Left lung (tissue), 10 donors: ENCODE results near the gene KCNJ16. TPM values are rescaled to one million over a fixed set of nuclear protein-coding genes. Genes with fewer than 3 reads are reported as not detected.

Source experiments
- ATAC-seq: fragments of 200-7000 bp; cut with Tn5 transposase; one replicate; pipeline ENCODE4 v1.9.1; 2020; ENCODE audit warnings: moderate library complexity
- DNase-seq, 4 donors: peaks; one replicate each; pipeline ENCODE4 v3.0.0-alpha.2; 2013 to 2020
- H3K27ac ChIP-seq, 2 donors: fragments of 200-600 bp; sonication (generic) in 1 of 2; one replicate each; pipeline versions ENCODE4 v1.5.0 to v1.8.0; 2020 to 2021
- H3K27me3 ChIP-seq, 2 donors: fragments of 200-600 bp; sonication (generic) in 1 of 2; one replicate each; pipeline versions ENCODE4 v1.5.0 to v1.8.0; 2020 to 2021
- H3K36me3 ChIP-seq, 2 donors: fragments of 200-600 bp; sonication (generic) in 1 of 2; one replicate each; pipeline versions ENCODE4 v1.5.0 to v1.8.0; 2020 to 2021
- H3K4me1 ChIP-seq, 2 donors: fragments of 200-600 bp; one replicate each; pipeline ENCODE4 v1.8.0; 2021
- H3K4me3 ChIP-seq, 2 donors: fragments of 200-600 bp; sonication (generic) in 1 of 2; one replicate each; pipeline versions ENCODE4 v1.5.0 to v1.8.0; 2020 to 2021; ENCODE audit warnings: mild to moderate bottlenecking in 1 of 2
- H3K9me3 ChIP-seq, 2 donors: fragments of 200-600 bp; sonication (generic) in 1 of 2; one replicate each; pipeline versions ENCODE4 v1.5.0 to v1.8.0; 2020 to 2021
- CTCF ChIP-seq, 2 donors: fragments of 200-600 bp; sonication (generic) in 1 of 2; IDR thresholded peaks; one replicate each; pipeline versions ENCODE4 v1.5.0 to v1.8.0; 2021; ENCODE audit warnings: antibody characterized with exemption in 2 of 2
- intact Hi-C, 2 donors: fragments of 100-400 bp; cut with DNase I; formaldehyde crosslinking; loops; one replicate each; pipeline versions ENCODE4 v1.11.2 to v1.14.2; 2022
- polyA plus RNA-seq, 6 donors: library from polyadenylated mRNA; unstranded; fragments of 120-200 nt; gene quantifications; one replicate each; pipeline ENCODE4 v1.2.1, GENCODE V29; 2013; ENCODE audit not compliant: insufficient read length in 6 of 6
- total RNA-seq, 2 donors: library from RNA; stranded (reverse); fragmentation: NEBNext Ultra II Directional; extraction: Animal tissue kit (Norgen Biotek cat#: 25700); gene quantifications; one replicate each; pipeline ENCODE4 v1.2.1, GENCODE V29; 2021
- donor health status: DM: no; HTN: yes; CAD: no.
- donor health status: DM: no; HTN: no; CAD: no.

KCNJ16 gene
- total and polyA plus RNA-seq, 8 donors = 0.23 to 2.7 (median 0.83) TPM

GRCh38 chr17:70114405-70114804, 39.4 kb downstream of the KCNJ16 start:
- Histone ChIP-seq H3K27ac (no peak overlapping the region), H3K9me3 (no peaks in the 10 kb centered on the region), H3K4me3 (no peak overlapping the region), H3K27me3 (no peaks in the 10 kb centered on the region), H3K36me3 (no peaks in the 10 kb centered on the region), H3K4me1 (peaks cover 0 to under 1% of the 10 kb centered on the region in 2 donors)
- TF ChIP-seq CTCF (IDR thresholded peaks at IDR 0.05) = no peak
- intact Hi-C loops = no loop called here
- DNase-seq (no peak), ATAC-seq (no peak)

- H3K27me3 ChIP-seq = no peaks in the 10 kb centered on the region
- no peak overlapping the region for H3K4me3 ChIP-seq
- H3K9me3 ChIP-seq = no peaks in the 10 kb centered on the region
- H3K27ac ChIP-seq = no peak overlapping the region
- DNase-seq (no peak), ATAC-seq (no peak)
- TF ChIP-seq CTCF (IDR thresholded peaks at IDR 0.05) = no peak
- H3K4me1 ChIP-seq = peaks cover 0 to 7% of the 10 kb centered on the region in 2 donors
- H3K36me3 ChIP-seq = no peaks in the 10 kb centered on the region
- intact Hi-C loops = no loop called here
Observed at GRCh38 chr17:70115126-70115525, 40.1 kb downstream of the KCNJ16 start.

- no peak for ATAC-seq
- Histone ChIP-seq H3K27me3 (no peaks in the 10 kb centered on the region), H3K4me3 (no peak overlapping the region), H3K27ac (no peak overlapping the region), H3K36me3 (no peaks in the 10 kb centered on the region), H3K4me1 (peaks cover 0 to 17% of the 10 kb centered on the region in 2 donors), H3K9me3 (no peaks in the 10 kb centered on the region)
- intact Hi-C loops = no loop called here
- DNase-seq = no peak
- no peak for TF ChIP-seq CTCF (IDR thresholded peaks at IDR 0.05)
Observed at GRCh38 chr17:70116919-70117318, 41.9 kb downstream of the KCNJ16 start.

GRCh38 chr17:70119545-70119944, 44.5 kb downstream of the KCNJ16 start:
- intact Hi-C loops = no loop called here
- Histone ChIP-seq H3K4me3 (no peak overlapping the region), H3K36me3 (no peaks in the 10 kb centered on the region), H3K9me3 (no peaks in the 10 kb centered on the region), H3K27ac (no peak overlapping the region), H3K4me1 (peaks cover 0 to 28% of the 10 kb centered on the region in 2 donors), H3K27me3 (no peaks in the 10 kb centered on the region)
- no peak for TF ChIP-seq CTCF (IDR thresholded peaks at IDR 0.05)
- ATAC-seq (no peak), DNase-seq (no peak)

GRCh38 chr17:70119983-70120382, 45.0 kb downstream of the KCNJ16 start:
- intact Hi-C loops = no loop called here
- H3K27me3 ChIP-seq = no peaks in the 10 kb centered on the region
- no peak overlapping the region for H3K27ac ChIP-seq
- peaks cover 0 to 28% of the 10 kb centered on the region in 2 donors for H3K4me1 ChIP-seq
- no peak for TF ChIP-seq CTCF (IDR thresholded peaks at IDR 0.05)
- H3K36me3 ChIP-seq = no peaks in the 10 kb centered on the region
- no peaks in the 10 kb centered on the region for H3K9me3 ChIP-seq
- no peak overlapping the region for H3K4me3 ChIP-seq
- no peak for DNase-seq
- ATAC-seq = peak; percentile 39
